HG03378 (cell line): Measurements from ENCODE around the gene ZNF785.
A peak's percentile ranks its signal among the peaks of the same experiment; 100 is the strongest.
"Not testable (repeated sequence)": the region's sequence is repeated elsewhere in the genome, so short reads cannot be mapped to it uniquely, and the experiment has no call there.

Source experiments
- ATAC-seq: cut with Tn5 transposase; IDR thresholded peaks from one replicate; pipeline ENCODE4 v1.9.1; 2021; ENCODE audit warnings: mild to moderate bottlenecking, moderate library complexity; ENCODE audit not compliant: unreplicated experiment

Gene ZNF785

GRCh38 chr16:30541502-30542329 is 43.8 kb downstream of the ZNF785 start:
- no peak for ATAC-seq

GRCh38 chr16:30540916-30541464 is 44.5 kb downstream of the ZNF785 start:
- ATAC-seq = not testable (repeated sequence)

- not testable (repeated sequence) for ATAC-seq
Observed at GRCh38 chr16:30539986-30540526, 45.4 kb downstream of the ZNF785 start.

GRCh38 chr16:30539000-30539964 is 46.2 kb downstream of the ZNF785 start:
- no peak for ATAC-seq

- ATAC-seq = not testable (repeated sequence)
Observed at GRCh38 chr16:30536391-30537024, 49.0 kb downstream of the ZNF785 start.

GRCh38 chr16:30535777-30536190 is 49.7 kb downstream of the ZNF785 start:
- ATAC-seq = no peak

GRCh38 chr16:30535106-30535776 is 50.3 kb downstream of the ZNF785 start:
- ATAC-seq = peak; percentile 8

GRCh38 chr16:30534368-30535105 is 51.0 kb downstream of the ZNF785 start, which contains the start of gene ZNF747:
TSS of gene ZNF747 (minus strand) at chr16:30534858. CDS start at chr16:30534679, 179 bp downstream.
- ATAC-seq = peak; percentile 49

GRCh38 chr16:30533748-30534367 is 51.6 kb downstream of the ZNF785 start:
- peak; percentile 17 for ATAC-seq

GRCh38 chr16:30533146-30533522 is 52.4 kb downstream of the ZNF785 start:
- no peak for ATAC-seq

GRCh38 chr16:30532285-30533145 is 53.0 kb downstream of the ZNF785 start:
- ATAC-seq = no peak
